Measurements from ENCODE around the gene POLA1.
A peak's percentile ranks its signal among the peaks of the same experiment; 100 is the strongest.
"Not testable (repeated sequence)": the region's sequence is repeated elsewhere in the genome, so short reads cannot be mapped to it uniquely, and the experiment has no call there.

POLA1 gene

DNA sequence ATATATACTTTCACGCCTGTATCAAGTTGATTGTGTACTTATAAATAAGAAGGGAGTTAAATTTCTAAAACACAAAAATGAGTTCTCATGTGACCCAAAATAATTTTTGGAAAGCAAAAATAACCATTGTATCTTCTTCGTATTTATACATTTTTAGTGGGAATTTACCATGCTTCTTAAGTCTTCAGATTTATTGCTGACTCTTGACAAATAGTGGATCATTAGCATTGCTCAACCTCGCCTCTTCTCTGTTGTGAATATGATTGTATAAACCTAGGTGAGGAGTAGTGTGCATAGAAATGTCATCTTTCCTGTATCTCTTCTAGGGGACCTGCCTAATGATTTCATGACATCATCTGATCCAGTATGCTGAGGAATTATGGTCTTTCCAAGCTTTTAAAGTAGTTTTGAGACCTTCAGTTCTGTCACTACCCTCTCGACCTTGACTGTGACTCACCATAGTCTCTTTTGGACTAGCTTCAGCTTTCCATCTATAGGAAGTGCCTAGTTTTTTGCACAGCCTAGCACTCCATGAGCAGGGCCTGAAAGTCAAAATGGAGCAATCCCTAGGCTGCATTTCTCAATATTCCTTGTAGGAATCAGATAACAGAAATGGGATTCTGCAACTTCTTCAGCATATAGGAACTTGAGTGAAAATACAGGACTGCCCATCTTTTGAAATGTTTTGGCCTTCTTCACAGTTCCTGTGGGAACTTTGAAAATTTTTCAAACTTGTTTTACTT is 164.5 kb downstream of the POLA1 start:
- in situ Hi-C loops (cut with HindIII; ENCODE audit: low sequenced_read_pairs), result no loop called here
- no peak overlapping the region for H3K4me3 ChIP-seq (ENCODE audit: low read depth, low read length)
- TF ChIP-seq, protein P1, sequence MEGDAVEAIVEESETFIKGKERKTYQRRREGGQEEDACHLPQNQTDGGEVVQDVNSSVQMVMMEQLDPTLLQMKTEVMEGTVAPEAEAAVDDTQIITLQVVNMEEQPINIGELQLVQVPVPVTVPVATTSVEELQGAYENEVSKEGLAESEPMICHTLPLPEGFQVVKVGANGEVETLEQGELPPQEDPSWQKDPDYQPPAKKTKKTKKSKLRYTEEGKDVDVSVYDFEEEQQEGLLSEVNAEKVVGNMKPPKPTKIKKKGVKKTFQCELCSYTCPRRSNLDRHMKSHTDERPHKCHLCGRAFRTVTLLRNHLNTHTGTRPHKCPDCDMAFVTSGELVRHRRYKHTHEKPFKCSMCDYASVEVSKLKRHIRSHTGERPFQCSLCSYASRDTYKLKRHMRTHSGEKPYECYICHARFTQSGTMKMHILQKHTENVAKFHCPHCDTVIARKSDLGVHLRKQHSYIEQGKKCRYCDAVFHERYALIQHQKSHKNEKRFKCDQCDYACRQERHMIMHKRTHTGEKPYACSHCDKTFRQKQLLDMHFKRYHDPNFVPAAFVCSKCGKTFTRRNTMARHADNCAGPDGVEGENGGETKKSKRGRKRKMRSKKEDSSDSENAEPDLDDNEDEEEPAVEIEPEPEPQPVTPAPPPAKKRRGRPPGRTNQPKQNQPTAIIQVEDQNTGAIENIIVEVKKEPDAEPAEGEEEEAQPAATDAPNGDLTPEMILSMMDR (IDR thresholded peaks at IDR 0.05; ENCODE audit: low read depth, low read length), result no peak
- DNase-seq (ENCODE audit: low read depth, low spot score), result no peak

DNA sequence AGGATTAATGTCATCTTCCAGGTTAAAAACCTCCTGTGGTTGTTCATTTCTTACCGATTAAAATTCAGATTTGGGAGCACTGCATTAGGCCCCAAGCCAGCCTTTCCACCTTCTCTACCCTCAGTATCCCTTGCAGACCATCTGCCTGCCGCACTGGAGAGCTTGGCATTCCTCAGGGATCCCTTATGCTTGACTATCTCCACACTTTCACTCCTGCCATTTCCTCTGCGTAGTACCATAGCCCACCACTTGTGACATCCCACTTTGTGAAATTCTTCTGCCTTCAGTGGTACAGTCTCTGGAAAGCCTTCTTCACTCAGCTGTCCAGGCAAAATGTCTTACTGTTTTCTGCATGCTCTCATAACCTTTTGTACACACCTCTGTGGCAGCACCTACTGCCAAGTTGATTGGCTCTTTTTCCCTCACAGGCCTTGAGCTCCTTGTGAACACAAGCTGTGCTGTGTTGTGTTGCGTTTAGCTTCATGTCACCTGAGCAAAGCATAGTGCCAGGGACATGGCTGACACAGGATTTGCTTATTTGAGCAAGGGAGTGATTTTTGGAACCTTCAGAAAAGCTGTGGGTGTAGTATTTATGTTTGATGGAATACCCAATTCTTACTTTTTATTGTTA is 165.6 kb downstream of the POLA1 start:
- no peak for DNase-seq (ENCODE audit: low read depth, low spot score)
- TF ChIP-seq, protein P1 (IDR thresholded peaks at IDR 0.05; ENCODE audit: low read depth, low read length), result no peak
- in situ Hi-C loops (cut with HindIII; ENCODE audit: low sequenced_read_pairs), result no loop called here
- no peak overlapping the region for H3K4me3 ChIP-seq (ENCODE audit: low read depth, low read length)

- TF ChIP-seq, protein P1 (IDR thresholded peaks at IDR 0.05; ENCODE audit: low read depth, low read length), result no peak
- H3K4me3 ChIP-seq (ENCODE audit: low read depth, low read length), result no peak overlapping the region
- no peak for DNase-seq (ENCODE audit: low read depth, low spot score)
- in situ Hi-C loops (cut with HindIII; ENCODE audit: low sequenced_read_pairs), result no loop called here
Measured at GRCh38 chrX:24860140-24860539, 166.4 kb downstream of the POLA1 start.

DNA sequence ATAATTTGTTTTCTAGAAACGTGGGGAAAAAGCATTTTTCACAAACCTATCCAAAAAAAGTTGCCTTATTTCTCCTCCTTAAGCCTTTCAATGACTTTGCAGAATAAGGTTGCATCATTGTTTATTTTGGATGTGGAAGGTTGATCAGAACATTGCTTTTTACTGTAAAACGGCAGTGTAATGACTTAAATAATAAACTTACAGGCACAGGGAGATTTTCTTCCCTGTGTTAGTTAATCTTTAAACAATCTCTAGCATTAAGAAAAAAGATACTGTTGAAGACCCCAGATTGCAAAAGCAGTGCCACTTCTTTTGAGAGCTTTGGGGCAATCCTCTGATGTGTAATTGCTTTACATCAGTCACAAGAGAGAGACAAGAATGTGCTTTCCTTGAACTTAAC is 168.6 kb downstream of the POLA1 start:
- TF ChIP-seq, protein P1 (IDR thresholded peaks at IDR 0.05; ENCODE audit: low read depth, low read length), result no peak
- peak; percentile 60 for DNase-seq (ENCODE audit: low read depth, low spot score)
- in situ Hi-C loops (cut with HindIII; ENCODE audit: low sequenced_read_pairs), result no loop called here

GRCh38 chrX:24863779-24864178 is 170.1 kb downstream of the POLA1 start:
- H3K4me3 ChIP-seq (ENCODE audit: low read depth, low read length); DNase-seq (ENCODE audit: low read depth, low spot score); in situ Hi-C loops (cut with HindIII; ENCODE audit: low sequenced_read_pairs): not testable (repeated sequence)

More for the DNA sequence above, 168.6 kb downstream of the POLA1 start:
- no peak overlapping the region for H3K4me3 ChIP-seq (ENCODE audit: low read depth, low read length)

GRCh38 chrX:24870143-24870542 is 176.4 kb downstream of the POLA1 start:
- no peak overlapping the region for H3K4me3 ChIP-seq (ENCODE audit: low read depth, low read length)
- peak; percentile 60 for DNase-seq (ENCODE audit: low read depth, low spot score)
- TF ChIP-seq, protein P1 (IDR thresholded peaks at IDR 0.05; ENCODE audit: low read depth, low read length), result no peak
- in situ Hi-C loops (cut with HindIII; ENCODE audit: low sequenced_read_pairs), result no loop called here

- no peak overlapping the region for H3K4me3 ChIP-seq (ENCODE audit: low read depth, low read length)
- no peak for DNase-seq (ENCODE audit: low read depth, low spot score)
- in situ Hi-C loops (cut with HindIII; ENCODE audit: low sequenced_read_pairs), result no loop called here
- TF ChIP-seq, protein P1 (IDR thresholded peaks at IDR 0.05; ENCODE audit: low read depth, low read length), result no peak
Measured at GRCh38 chrX:24874604-24875247, 181.0 kb downstream of the POLA1 start.
